ENCODE results near the gene TP53I3.

- TF ChIP-seq CTCF (IDR thresholded peaks at IDR 0.05) (no peak), POLR2A (IDR thresholded peaks at IDR 0.05) (no peak)
Observed at GRCh38 chr2:24077879-24078278, 6.8 kb downstream of the TP53I3 start.
